ENCODE data around the gene WLS. TPM values are rescaled to one million over a fixed set of nuclear protein-coding genes. Genes with fewer than 3 reads are reported as not detected.
A peak's percentile ranks its signal among the peaks of the same experiment; 100 is the strongest.
"Not testable (repeated sequence)": the region's sequence is repeated elsewhere in the genome, so short reads cannot be mapped to it uniquely, and the experiment has no call there.

The WLS gene
- total RNA-seq, 4 donors from 2014 or later = 94.8 to 228 (median 163) TPM

DNA sequence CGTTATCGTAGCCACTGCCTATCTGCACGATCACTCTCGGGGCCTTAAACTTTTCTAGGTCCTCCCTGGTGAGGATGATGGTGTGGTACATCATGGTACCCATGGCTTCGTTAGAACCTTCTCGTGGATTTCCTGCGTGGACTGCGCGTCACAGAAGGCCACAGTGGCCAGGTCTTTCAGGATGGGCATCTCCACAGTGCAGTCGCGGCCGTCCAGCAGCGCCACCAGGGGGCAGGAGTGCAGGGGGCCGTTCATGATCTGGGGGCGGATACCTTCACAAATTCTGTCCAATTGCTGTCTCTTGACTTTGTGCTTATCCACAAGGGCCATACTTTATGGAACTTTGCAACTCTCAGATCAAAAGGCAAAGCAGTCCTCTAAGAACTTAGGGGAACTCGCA lies 69.6 kb downstream of the WLS start:
- intact Hi-C loops (cut with DNase I) = no loop called here
- peaks cover 16 to 34% (median 26%) of the 10 kb centered on the region in 4 donors for H3K36me3 ChIP-seq
- peak; percentile 55 for DNase-seq (ENCODE audit: extremely low spot score)
- H3K27me3 ChIP-seq = no peaks in the 10 kb centered on the region
- no peaks in the 10 kb centered on the region for H3K9me3 ChIP-seq
- no peak overlapping the region for H3K4me3 ChIP-seq
- H3K27ac ChIP-seq (replicated peaks in 1 of 4) = no peak overlapping the region
- H3K4me1 ChIP-seq = peaks cover 14 to 44% (median 22%) of the 10 kb centered on the region in 4 donors
- TF ChIP-seq POLR2AphosphoS5 (IDR thresholded peaks at IDR 0.05) = no peak
- TF ChIP-seq, protein P1, sequence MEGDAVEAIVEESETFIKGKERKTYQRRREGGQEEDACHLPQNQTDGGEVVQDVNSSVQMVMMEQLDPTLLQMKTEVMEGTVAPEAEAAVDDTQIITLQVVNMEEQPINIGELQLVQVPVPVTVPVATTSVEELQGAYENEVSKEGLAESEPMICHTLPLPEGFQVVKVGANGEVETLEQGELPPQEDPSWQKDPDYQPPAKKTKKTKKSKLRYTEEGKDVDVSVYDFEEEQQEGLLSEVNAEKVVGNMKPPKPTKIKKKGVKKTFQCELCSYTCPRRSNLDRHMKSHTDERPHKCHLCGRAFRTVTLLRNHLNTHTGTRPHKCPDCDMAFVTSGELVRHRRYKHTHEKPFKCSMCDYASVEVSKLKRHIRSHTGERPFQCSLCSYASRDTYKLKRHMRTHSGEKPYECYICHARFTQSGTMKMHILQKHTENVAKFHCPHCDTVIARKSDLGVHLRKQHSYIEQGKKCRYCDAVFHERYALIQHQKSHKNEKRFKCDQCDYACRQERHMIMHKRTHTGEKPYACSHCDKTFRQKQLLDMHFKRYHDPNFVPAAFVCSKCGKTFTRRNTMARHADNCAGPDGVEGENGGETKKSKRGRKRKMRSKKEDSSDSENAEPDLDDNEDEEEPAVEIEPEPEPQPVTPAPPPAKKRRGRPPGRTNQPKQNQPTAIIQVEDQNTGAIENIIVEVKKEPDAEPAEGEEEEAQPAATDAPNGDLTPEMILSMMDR (IDR thresholded peaks at IDR 0.05) = peak in 1 of 3 experiments; percentile 22
- WGBS = 92% methylated on average over 14 of the region's 16 CpGs

- H3K9me3 ChIP-seq; intact Hi-C loops (cut with DNase I); H3K4me3 ChIP-seq; H3K27me3 ChIP-seq; DNase-seq (ENCODE audit: extremely low spot score); H3K27ac ChIP-seq (replicated peaks in 1 of 4): not testable (repeated sequence)
- peaks cover 8 to 44% (median 14%) of the 10 kb centered on the region in 4 donors for H3K4me1 ChIP-seq
- WGBS = 91% methylated on average over 9 of the region's 12 CpGs
- H3K36me3 ChIP-seq = peaks cover 18 to 45% (median 27%) of the 10 kb centered on the region in 4 donors
Measured at GRCh38 chr1:68161672-68162071, 70.7 kb downstream of the WLS start.

- intact Hi-C loops (cut with DNase I); H3K9me3 ChIP-seq; H3K27ac ChIP-seq (replicated peaks in 1 of 4); DNase-seq (ENCODE audit: extremely low spot score); H3K4me3 ChIP-seq; H3K27me3 ChIP-seq: not testable (repeated sequence)
- Histone ChIP-seq H3K4me1 (peaks cover 2 to 44% (median 12%) of the 10 kb centered on the region in 4 donors), H3K36me3 (peaks cover 18 to 46% (median 27%) of the 10 kb centered on the region in 4 donors)
- WGBS = 67% methylated on average over 2 of the region's 2 CpGs
Measured at GRCh38 chr1:68160935-68161334, 71.4 kb downstream of the WLS start.

DNA sequence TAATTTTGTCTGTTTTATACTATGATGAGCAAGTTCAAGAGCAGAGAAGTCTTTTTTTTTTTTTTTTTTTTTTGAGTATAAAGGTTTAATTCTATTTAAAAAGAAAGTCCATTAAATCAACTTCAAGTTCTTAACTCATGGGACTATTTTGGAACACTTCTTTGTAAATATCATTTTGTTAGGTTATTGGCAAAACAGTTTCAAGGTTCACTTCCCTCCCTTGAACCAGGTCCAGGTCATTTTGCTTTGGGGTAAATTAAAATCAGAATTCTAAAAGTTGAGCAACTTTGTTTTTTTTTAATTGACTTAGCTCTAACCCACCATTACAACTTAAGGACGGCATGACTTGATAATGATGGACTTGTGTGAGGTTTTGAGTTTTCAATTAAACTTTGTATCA lies 72.3 kb downstream of the WLS start:
- 90% methylated on average over 1 of the region's 1 CpG for WGBS
- intact Hi-C loops (cut with DNase I) = no loop called here
- no peak overlapping the region for H3K27ac ChIP-seq (replicated peaks in 1 of 4)
- H3K9me3 ChIP-seq = no peaks in the 10 kb centered on the region
- H3K4me1 ChIP-seq = peaks cover 0 to 36% (median 5%) of the 10 kb centered on the region in 4 donors
- no peak for TF ChIP-seq EP300 (IDR thresholded peaks at IDR 0.05)
- TF ChIP-seq, protein P1 (IDR thresholded peaks at IDR 0.05) = no peak
- TF ChIP-seq POLR2AphosphoS5 (IDR thresholded peaks at IDR 0.05) = no peak
- no peak for TF ChIP-seq POLR2A (IDR thresholded peaks at IDR 0.05; ENCODE audit: low read depth)
- H3K36me3 ChIP-seq = peaks cover 18 to 51% (median 28%) of the 10 kb centered on the region in 4 donors
- no peak overlapping the region for H3K4me3 ChIP-seq
- DNase-seq (ENCODE audit: extremely low spot score) = no peak
- no peaks in the 10 kb centered on the region for H3K27me3 ChIP-seq

GRCh38 chr1:68158837-68159236 lies 73.5 kb downstream of the WLS start:
- Histone ChIP-seq H3K36me3 (peaks cover 18 to 60% (median 31%) of the 10 kb centered on the region in 4 donors), H3K4me1 (peaks cover 0 to 36% (median 5%) of the 10 kb centered on the region in 4 donors), H3K27me3 (no peaks in the 10 kb centered on the region), H3K27ac (replicated peaks in 1 of 4) (no peak overlapping the region), H3K4me3 (no peak overlapping the region), H3K9me3 (no peaks in the 10 kb centered on the region)
- intact Hi-C loops (cut with DNase I) = no loop called here
- no peak for TF ChIP-seq POLR2AphosphoS5 (IDR thresholded peaks at IDR 0.05)
- TF ChIP-seq, protein P1 (IDR thresholded peaks at IDR 0.05) = no peak
- TF ChIP-seq POLR2A (IDR thresholded peaks at IDR 0.05; ENCODE audit: low read depth) = no peak
- TF ChIP-seq EP300 (IDR thresholded peaks at IDR 0.05) = no peak
- DNase-seq (ENCODE audit: extremely low spot score) = no peak
- WGBS = 85% methylated on average over 8 of the region's 8 CpGs

- TF ChIP-seq, protein P1 (IDR thresholded peaks at IDR 0.05) = no peak
- TF ChIP-seq POLR2A (IDR thresholded peaks at IDR 0.05; ENCODE audit: low read depth) (no peak), EP300 (IDR thresholded peaks at IDR 0.05) (no peak), POLR2AphosphoS5 (IDR thresholded peaks at IDR 0.05) (no peak)
- peaks cover 21 to 63% (median 37%) of the 10 kb centered on the region in 4 donors for H3K36me3 ChIP-seq
- 97% methylated on average over 2 of the region's 2 CpGs for WGBS
Measured at GRCh38 chr1:68157416-68157815, 74.9 kb downstream of the WLS start.

More at GRCh38 chr1:68157416-68157815, 74.9 kb downstream of the WLS start:
- no peak for DNase-seq (ENCODE audit: extremely low spot score)
- intact Hi-C loops (cut with DNase I) = no loop called here
- peak overlapping the region in 1 of 4 donors; percentile 20 for H3K27ac ChIP-seq (replicated peaks in 1 of 4)
- no peaks in the 10 kb centered on the region for H3K27me3 ChIP-seq
- H3K4me1 ChIP-seq = peaks cover 0 to 36% (median 5%) of the 10 kb centered on the region in 4 donors
- H3K9me3 ChIP-seq = no peaks in the 10 kb centered on the region
- H3K4me3 ChIP-seq = no peak overlapping the region

Measured in esophagus muscularis mucosa (tissue), 4 donors.